Adipose tissue (tissue), 3 donors: ENCODE results near the gene GPER1. TPM values are rescaled to one million over a fixed set of nuclear protein-coding genes. Genes with fewer than 3 reads are reported as not detected.
"Not testable (repeated sequence)": the region's sequence is repeated elsewhere in the genome, so short reads cannot be mapped to it uniquely, and the experiment has no call there.

ENCODE experiments used
- H3K27ac ChIP-seq: one replicate; pipeline ENCODE4 v1.5.1; 2013; ENCODE audit warnings: low read depth, low read length
- WGBS, 3 donors: extraction: QIAGEN DNeasy Blood & Tissue Kit; methylation state at CpG; one replicate each; pipeline ENCODE4 v1.1.7; 2013; 5-methylcytosine and 5-hydroxymethylcytosine counted together
- polyA plus RNA-seq, 3 donors: library from polyadenylated mRNA; stranded (reverse); fragments of 200-250 nt; gene quantifications; one replicate each; pipeline ENCODE4 v1.2.3, GENCODE V29; 2013
- donor health status: healthy with polysubstance abuse.
- donor health status: Bipolar disorder and iron deficiency.
- donor health status: healthy.

The GPER1 gene
- 10 to 100 TPM in 1 of 3 donors, 1 to 10 TPM in 2; 1.5 to 11.1 (median 9.9) TPM for polyA plus RNA-seq

- H3K27ac ChIP-seq = no peak within 1 kb of the TSS
- WGBS, 3 donors = 35 to 43% (median 42%) methylated on average over 27 to 28 of the region's 28 CpGs
Measured at GRCh38 chr7:1087952-1088920, at the start of gene GPER1. Gene GPER1 (plus strand): TSS chr7:1088113. CDS start chr7:1091729, 3,616 bp downstream.

- H3K27ac ChIP-seq = not testable (repeated sequence)
- 92 to 97% (median 92%) methylated on average over 1 of the region's 1 CpG for WGBS, 3 donors
Measured at GRCh38 chr7:1040233-1040632, 47.7 kb upstream of the GPER1 start.

GRCh38 chr7:1040790-1041189 lies 47.1 kb upstream of the GPER1 start:
- no peak overlapping the region for H3K27ac ChIP-seq

GRCh38 chr7:1041551-1042491 lies 46.1 kb upstream of the GPER1 start:
- WGBS, 3 donors = 57 to 81% (median 73%) methylated on average over 40 of the region's 40 CpGs
- H3K27ac ChIP-seq = no peak overlapping the region

More at GRCh38 chr7:1040790-1041189, 47.1 kb upstream of the GPER1 start:
- WGBS, 3 donors = 42 to 66% (median 64%) methylated on average over 16 of the region's 16 CpGs

GRCh38 chr7:1042492-1042833 lies 45.5 kb upstream of the GPER1 start:
- 44 to 63% (median 58%) methylated on average over 7 of the region's 7 CpGs for WGBS, 3 donors
- H3K27ac ChIP-seq = no peak overlapping the region

- 20 to 38% (median 34%) methylated on average over 18 of the region's 18 CpGs for WGBS, 3 donors
- no peak overlapping the region for H3K27ac ChIP-seq
Measured at GRCh38 chr7:1043552-1044188, 44.2 kb upstream of the GPER1 start.

GRCh38 chr7:1044189-1045068 lies 43.5 kb upstream of the GPER1 start, which contains the start of gene GPR146:
Gene GPR146 (plus strand): TSS chr7:1044546. CDS start chr7:1057516, 12,970 bp downstream.
- H3K27ac ChIP-seq = no peak within 1 kb of the TSS
- 0 to 2% (median 1%) methylated on average over 35 to 74 of the region's 74 CpGs for WGBS, 3 donors

GRCh38 chr7:1045069-1046063 lies 42.5 kb upstream of the GPER1 start:
- 52 to 77% (median 74%) methylated on average over 21 of the region's 21 CpGs for WGBS, 3 donors
- no peak overlapping the region for H3K27ac ChIP-seq

- H3K27ac ChIP-seq = no peak overlapping the region
- 47 to 72% (median 70%) methylated on average over 15 of the region's 15 CpGs for WGBS, 3 donors
Measured at GRCh38 chr7:1046722-1047679, 40.9 kb upstream of the GPER1 start.

GRCh38 chr7:1049006-1049741 lies 38.7 kb upstream of the GPER1 start:
- H3K27ac ChIP-seq = no peak overlapping the region
- 52 to 77% (median 57%) methylated on average over 23 of the region's 23 CpGs for WGBS, 3 donors

GRCh38 chr7:1049801-1050200 lies 38.1 kb upstream of the GPER1 start:
- WGBS, 3 donors = 54 to 93% (median 67%) methylated on average over 8 of the region's 8 CpGs
- H3K27ac ChIP-seq = no peak overlapping the region

- 79 to 91% (median 80%) methylated on average over 30 of the region's 30 CpGs for WGBS, 3 donors
- H3K27ac ChIP-seq = no peak overlapping the region
Measured at GRCh38 chr7:1050254-1050906, 37.5 kb upstream of the GPER1 start.

- WGBS, 3 donors = 63 to 78% (median 65%) methylated on average over 22 of the region's 22 CpGs
- H3K27ac ChIP-seq = no peak overlapping the region
Measured at GRCh38 chr7:1050956-1051690, 36.8 kb upstream of the GPER1 start.
